Liver (tissue), 9 donors: ENCODE data around the gene RAB29. TPM values are rescaled to one million over a fixed set of nuclear protein-coding genes. Genes with fewer than 3 reads are reported as not detected.

Source experiments
- DNase-seq: peaks from one replicate; pipeline ENCODE4 v3.0.0-alpha.2; 2017; ENCODE audit warnings: low spot score
- H3K27ac ChIP-seq, 2 donors: one replicate each; pipeline ENCODE4 v1.7.0; 2013; ENCODE audit warnings: inconsistent platforms in 2 of 2, low read length in 2 of 2, control low read depth in 1 of 2, low read depth in 1 of 2, mild to moderate bottlenecking in 1 of 2
- H3K27me3 ChIP-seq, 4 donors: one replicate each; pipeline versions ENCODE4 v1.6.1 to v1.7.0; 2013; ENCODE audit warnings: low read length in 3 of 4, inconsistent platforms in 1 of 4, mild to moderate bottlenecking in 1 of 4, moderate library complexity in 1 of 4; ENCODE audit not compliant: control insufficient read depth in 4 of 4, insufficient read depth in 4 of 4
- H3K36me3 ChIP-seq, 4 donors: one replicate each; pipeline versions ENCODE4 v1.6.1 to v1.7.0; 2013; ENCODE audit warnings: low read length in 3 of 4, mild to moderate bottlenecking in 3 of 4, low read depth in 1 of 4, moderate library complexity in 1 of 4; ENCODE audit not compliant: control insufficient read depth in 4 of 4, insufficient read depth in 3 of 4
- H3K4me1 ChIP-seq, 4 donors: one replicate each; pipeline versions ENCODE4 v1.6.1 to v1.7.0; 2013; ENCODE audit warnings: low read length in 3 of 4, mild to moderate bottlenecking in 3 of 4, moderate library complexity in 1 of 4; ENCODE audit not compliant: control insufficient read depth in 4 of 4, insufficient read depth in 4 of 4
- H3K4me3 ChIP-seq, 3 donors: one replicate each; pipeline versions ENCODE4 v1.6.1 to v1.7.0; 2013; ENCODE audit warnings: low read length in 3 of 3, control low read depth in 1 of 3, low read depth in 1 of 3, mild to moderate bottlenecking in 1 of 3
- H3K9ac ChIP-seq, 2 donors: one replicate each; pipeline ENCODE4 v1.7.0; 2013; ENCODE audit warnings: low read length in 2 of 2, mild to moderate bottlenecking in 2 of 2, moderate library complexity in 2 of 2, control low read depth in 1 of 2, low read depth in 1 of 2
- H3K9me3 ChIP-seq, 4 donors: one replicate each; pipeline versions ENCODE4 v1.6.1 to v1.7.0; 2013; ENCODE audit warnings: low read length in 3 of 4; ENCODE audit not compliant: control insufficient read depth in 4 of 4
- ATF3 ChIP-seq: IDR thresholded peaks from 2 replicates; pipeline ENCODE4 v1.6.1; 2016; ENCODE audit warnings: antibody characterized with exemption
- CTCF ChIP-seq: fragments of 150-350 bp; IDR thresholded peaks from 2 replicates; pipeline ENCODE4 v1.5.1; 2017; ENCODE audit warnings: improper control_type of control experiment, low read depth, low read length; ENCODE audit not compliant: missing input control
- EGR1 ChIP-seq, 2 donors: IDR thresholded peaks; 2 replicates each; pipeline ENCODE4 v1.6.1; 2016 to 2018; ENCODE audit warnings: antibody characterized with exemption in 2 of 2, low read depth in 2 of 2
- FOXA2 ChIP-seq: IDR thresholded peaks from 2 replicates; pipeline ENCODE4 v1.6.1; 2016; ENCODE audit warnings: antibody characterized with exemption
- GABPA ChIP-seq, 2 donors: IDR thresholded peaks in 1 of 2; conservative IDR thresholded peaks in 1 of 2; 2 replicates each; pipeline ENCODE4 v1.6.1; 2016; ENCODE audit warnings: antibody characterized with exemption in 2 of 2, mild to moderate bottlenecking in 1 of 2, moderate library complexity in 1 of 2
- HNF4A ChIP-seq, 2 donors: conservative IDR thresholded peaks; 2 replicates each; pipeline ENCODE4 v1.6.1; 2016; ENCODE audit warnings: antibody characterized with exemption in 2 of 2, mild to moderate bottlenecking in 2 of 2
- HNF4G ChIP-seq: IDR thresholded peaks from 2 replicates; pipeline ENCODE4 v1.6.1; 2016; ENCODE audit warnings: antibody characterized with exemption
- JUND ChIP-seq, 2 donors: IDR thresholded peaks; 2 replicates each; pipeline ENCODE4 v1.6.1; 2016; ENCODE audit warnings: antibody characterized with exemption in 2 of 2
- MAX ChIP-seq: IDR thresholded peaks from 2 replicates; pipeline ENCODE4 v1.6.1; 2016; ENCODE audit warnings: antibody characterized with exemption
- NR2F2 ChIP-seq: IDR thresholded peaks from 2 replicates; pipeline ENCODE4 v1.6.1; 2016; ENCODE audit warnings: antibody characterized with exemption
- RAD21 ChIP-seq, 2 donors: IDR thresholded peaks; 2 replicates each; pipeline ENCODE4 v1.6.1; 2016; ENCODE audit warnings: antibody characterized with exemption in 2 of 2, mild to moderate bottlenecking in 2 of 2
- REST ChIP-seq: IDR thresholded peaks from 2 replicates; pipeline ENCODE4 v1.6.1; 2016; ENCODE audit warnings: antibody characterized with exemption, mild to moderate bottlenecking
- RXRA ChIP-seq, 2 donors: IDR thresholded peaks; 2 replicates each; pipeline ENCODE4 v1.6.1; 2017 to 2018; ENCODE audit warnings: antibody characterized with exemption in 2 of 2, mild to moderate bottlenecking in 1 of 2
- SP1 ChIP-seq: IDR thresholded peaks from 2 replicates; pipeline ENCODE4 v1.6.1; 2018; ENCODE audit warnings: antibody characterized with exemption, mild to moderate bottlenecking
- TAF1 ChIP-seq: conservative IDR thresholded peaks from 2 replicates; pipeline ENCODE4 v1.6.1; 2016; ENCODE audit warnings: antibody characterized with exemption, mild to moderate bottlenecking
- YY1 ChIP-seq: IDR thresholded peaks from 2 replicates; pipeline ENCODE4 v1.6.1; 2016; ENCODE audit warnings: antibody characterized with exemption, mild to moderate bottlenecking
- ZBTB33 ChIP-seq: IDR thresholded peaks from 2 replicates; pipeline ENCODE4 v1.6.1; 2016; ENCODE audit warnings: antibody characterized with exemption
- WGBS: extraction: QIAGEN DNeasy Blood & Tissue Kit; methylation state at CpG from one replicate; pipeline ENCODE4 v1.1.7; 2013; 5-methylcytosine and 5-hydroxymethylcytosine counted together
- polyA plus RNA-seq, 2 donors: library from polyadenylated mRNA; stranded (reverse) in 1 of 2; unstranded in 1 of 2; fragments of 200-250 nt in 1 of 2; fragments of >200 nt in 1 of 2; fragmentation: Nextera tagmentation in 1 of 2; extraction: Ambion mirVana in 1 of 2; gene quantifications; one replicate each; pipeline versions ENCODE4 v1.2.1 to v1.2.3, GENCODE V29; 2013 to 2015
- total RNA-seq, 2 donors: library from RNA; depleted of rRNA; stranded (reverse); fragments of >200 nt; gene quantifications; one replicate each; pipeline ENCODE4 v1.2.3, GENCODE V29; 2014
- donor health status: healthy.
- donor health status: healthy.
- donor health status: healthy.
- donor health status: healthy.
- donor health status: healthy.

The RAB29 gene
- total and polyA plus RNA-seq, 4 donors = 11.0 to 25.0 (median 16.0) TPM

- Histone ChIP-seq H3K4me3 (no peak overlapping the region), H3K4me1 (peaks cover 0 to 20% (median 13%) of the 10 kb centered on the region in 4 donors), H3K9me3 (no peaks in the 10 kb centered on the region), H3K27me3 (no peaks in the 10 kb centered on the region), H3K9ac (no peak overlapping the region), H3K36me3 (no peaks in the 10 kb centered on the region), H3K27ac (no peak overlapping the region)
- TF ChIP-seq MAX (no peak), ZBTB33 (no peak), TAF1 (no peak), REST (no peak), JUND (IDR thresholded peaks at IDR 0.05) (no peak), EGR1 (IDR thresholded peaks at IDR 0.05; ENCODE audit: low read depth in 2 of 2) (no peak), RXRA (IDR thresholded peaks at IDR 0.05) (no peak)
- 63% methylated on average over 5 of the region's 5 CpGs for WGBS
- peak; percentile 64 for DNase-seq
Measured at GRCh38 chr1:205811660-205812059, 36.4 kb upstream of the RAB29 start.

- Histone ChIP-seq H3K4me3 (no peak overlapping the region), H3K27ac (no peak overlapping the region), H3K36me3 (no peaks in the 10 kb centered on the region), H3K9ac (no peak overlapping the region), H3K27me3 (no peaks in the 10 kb centered on the region), H3K9me3 (no peaks in the 10 kb centered on the region), H3K4me1 (peaks cover 0 to 20% (median 13%) of the 10 kb centered on the region in 4 donors)
- DNase-seq = no peak
- 93% methylated on average over 12 of the region's 12 CpGs for WGBS
- TF ChIP-seq HNF4A (conservative IDR thresholded peaks at IDR 0.05) (no peak), YY1 (no peak), MAX (no peak), HNF4G (no peak), CTCF (no peak), ATF3 (no peak), FOXA2 (no peak), TAF1 (no peak), REST (no peak), RXRA (IDR thresholded peaks at IDR 0.05) (no peak), GABPA (IDR thresholded peaks at IDR 0.05 in 1 of 2, conservative IDR thresholded peaks at IDR 0.05 in 1 of 2) (no peak), EGR1 (IDR thresholded peaks at IDR 0.05; ENCODE audit: low read depth in 2 of 2) (no peak), ZBTB33 (no peak), SP1 (no peak), NR2F2 (no peak), RAD21 (IDR thresholded peaks at IDR 0.05) (no peak), JUND (IDR thresholded peaks at IDR 0.05) (no peak)
Measured at GRCh38 chr1:205810448-205811157, 35.3 kb upstream of the RAB29 start.
